Loucy (cell line): ENCODE measurements around the gene TTF2.

ENCODE experiments used
- EZH2phosphoT487 ChIP-seq: fragments of 200-600 bp; IDR thresholded peaks from 2 replicates; pipeline ENCODE4 v1.6.1; 2018; ENCODE audit warnings: antibody characterized with exemption, mild to moderate bottlenecking, moderate library complexity, borderline replicate concordance
- TF ChIP-seq, protein P1 (sequence below): fragments of 200-600 bp; sonication (generic); conservative IDR thresholded peaks from 2 replicates; pipeline ENCODE4 v1.5.1; 2014; ENCODE audit warnings: mild to moderate bottlenecking, antibody characterized with exemption, low read length

DNA sequence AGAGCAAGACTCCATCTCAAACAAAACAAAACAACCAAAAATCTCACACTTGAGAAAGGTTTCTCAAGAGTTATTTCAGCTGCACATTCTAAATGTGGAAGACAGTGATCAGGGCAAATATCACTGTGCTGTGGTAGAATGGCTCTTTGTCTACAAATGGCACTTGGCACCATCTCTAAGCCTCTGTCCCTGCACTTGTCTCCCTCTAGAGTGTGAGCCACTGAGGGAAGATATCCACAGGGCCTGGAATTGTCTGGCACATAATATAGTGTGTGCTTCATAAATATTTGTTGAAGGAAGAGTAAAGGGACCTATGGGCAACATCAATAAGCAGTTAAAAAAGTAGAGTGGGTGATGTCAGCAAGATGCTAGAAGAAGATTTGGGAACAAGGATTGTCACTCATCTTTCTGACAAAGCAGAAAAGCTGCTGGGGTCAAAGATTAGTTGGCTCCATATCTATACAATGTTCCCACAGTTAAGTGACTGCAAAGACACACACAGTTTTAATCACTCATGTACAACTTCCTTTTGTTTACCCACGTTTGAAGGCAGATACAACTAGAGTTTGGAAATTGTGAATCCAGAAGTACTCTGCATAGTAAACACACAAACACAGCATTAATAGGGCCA, 39.5 kb upstream of the TTF2 start:
- TF ChIP-seq, protein P1, sequence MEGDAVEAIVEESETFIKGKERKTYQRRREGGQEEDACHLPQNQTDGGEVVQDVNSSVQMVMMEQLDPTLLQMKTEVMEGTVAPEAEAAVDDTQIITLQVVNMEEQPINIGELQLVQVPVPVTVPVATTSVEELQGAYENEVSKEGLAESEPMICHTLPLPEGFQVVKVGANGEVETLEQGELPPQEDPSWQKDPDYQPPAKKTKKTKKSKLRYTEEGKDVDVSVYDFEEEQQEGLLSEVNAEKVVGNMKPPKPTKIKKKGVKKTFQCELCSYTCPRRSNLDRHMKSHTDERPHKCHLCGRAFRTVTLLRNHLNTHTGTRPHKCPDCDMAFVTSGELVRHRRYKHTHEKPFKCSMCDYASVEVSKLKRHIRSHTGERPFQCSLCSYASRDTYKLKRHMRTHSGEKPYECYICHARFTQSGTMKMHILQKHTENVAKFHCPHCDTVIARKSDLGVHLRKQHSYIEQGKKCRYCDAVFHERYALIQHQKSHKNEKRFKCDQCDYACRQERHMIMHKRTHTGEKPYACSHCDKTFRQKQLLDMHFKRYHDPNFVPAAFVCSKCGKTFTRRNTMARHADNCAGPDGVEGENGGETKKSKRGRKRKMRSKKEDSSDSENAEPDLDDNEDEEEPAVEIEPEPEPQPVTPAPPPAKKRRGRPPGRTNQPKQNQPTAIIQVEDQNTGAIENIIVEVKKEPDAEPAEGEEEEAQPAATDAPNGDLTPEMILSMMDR = no peak
- no peak for TF ChIP-seq EZH2phosphoT487
